ENCODE measurements around the gene SLC39A11. TPM values are rescaled to one million over a fixed set of nuclear protein-coding genes. Genes with fewer than 3 reads are reported as not detected.

The SLC39A11 gene
- polyA plus RNA-seq, 1 donor from 2014 or later = 8.0 TPM

DNA sequence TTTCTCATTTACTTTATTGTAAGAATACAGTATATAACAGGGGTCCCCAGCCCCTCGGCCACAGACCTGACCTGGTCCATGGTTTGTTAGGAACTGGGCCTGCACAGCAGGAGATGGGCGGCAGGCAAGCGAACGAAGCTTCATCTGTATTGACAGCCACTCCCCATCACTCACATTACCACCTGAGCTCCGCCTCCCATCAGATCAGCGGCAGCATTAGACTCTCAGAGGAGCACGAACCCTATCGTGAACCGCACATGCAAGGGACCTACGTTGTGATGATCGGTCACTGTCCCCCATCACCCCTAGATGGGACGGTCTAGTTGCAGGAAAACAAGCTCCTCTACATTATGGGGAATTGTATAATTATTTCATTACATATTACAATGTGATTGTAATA, 410.6 kb downstream of the SLC39A11 start:
- Histone ChIP-seq H2AFZ (ENCODE audit: low read depth, low read length) (no peak overlapping the region), H3F3A (ENCODE audit: insufficient read depth, low read length, poor library complexity, severe bottlenecking) (no peaks in the 10 kb centered on the region), H3K9ac (ENCODE audit: low read length) (no peak overlapping the region), H3K27me3 (ENCODE audit: insufficient read depth, low read depth, low read length) (no peaks in the 10 kb centered on the region), H3K9me3 (ENCODE audit: low read length) (no peaks in the 10 kb centered on the region), H3K79me2 (replicated peaks; ENCODE audit: insufficient read depth, low read length) (no peaks in the 10 kb centered on the region), H3K9me2 (ENCODE audit: insufficient read depth, low read length) (no peaks in the 10 kb centered on the region), H4K20me1 (ENCODE audit: insufficient read depth) (no peaks in the 10 kb centered on the region), H3K36me3 (ENCODE audit: insufficient read depth, low read length) (no peaks in the 10 kb centered on the region), H3K4me3 (ENCODE audit: low read length) (no peak overlapping the region), H3K27ac (ENCODE audit: low read length) (no peak overlapping the region), H3K4me2 (ENCODE audit: low read length) (no peak overlapping the region)
- TF ChIP-seq SMC3 (conservative IDR thresholded peaks at IDR 0.05; ENCODE audit: poor library complexity) = no peak
- no peak for TF ChIP-seq POLR2AphosphoS5 (IDR thresholded peaks at IDR 0.05)
- TF ChIP-seq MXI1 (conservative IDR thresholded peaks at IDR 0.05; ENCODE audit: poor library complexity, severe bottlenecking) = no peak
- no peak for TF ChIP-seq RAD21 (conservative IDR thresholded peaks at IDR 0.05)
- TF ChIP-seq, protein P1, sequence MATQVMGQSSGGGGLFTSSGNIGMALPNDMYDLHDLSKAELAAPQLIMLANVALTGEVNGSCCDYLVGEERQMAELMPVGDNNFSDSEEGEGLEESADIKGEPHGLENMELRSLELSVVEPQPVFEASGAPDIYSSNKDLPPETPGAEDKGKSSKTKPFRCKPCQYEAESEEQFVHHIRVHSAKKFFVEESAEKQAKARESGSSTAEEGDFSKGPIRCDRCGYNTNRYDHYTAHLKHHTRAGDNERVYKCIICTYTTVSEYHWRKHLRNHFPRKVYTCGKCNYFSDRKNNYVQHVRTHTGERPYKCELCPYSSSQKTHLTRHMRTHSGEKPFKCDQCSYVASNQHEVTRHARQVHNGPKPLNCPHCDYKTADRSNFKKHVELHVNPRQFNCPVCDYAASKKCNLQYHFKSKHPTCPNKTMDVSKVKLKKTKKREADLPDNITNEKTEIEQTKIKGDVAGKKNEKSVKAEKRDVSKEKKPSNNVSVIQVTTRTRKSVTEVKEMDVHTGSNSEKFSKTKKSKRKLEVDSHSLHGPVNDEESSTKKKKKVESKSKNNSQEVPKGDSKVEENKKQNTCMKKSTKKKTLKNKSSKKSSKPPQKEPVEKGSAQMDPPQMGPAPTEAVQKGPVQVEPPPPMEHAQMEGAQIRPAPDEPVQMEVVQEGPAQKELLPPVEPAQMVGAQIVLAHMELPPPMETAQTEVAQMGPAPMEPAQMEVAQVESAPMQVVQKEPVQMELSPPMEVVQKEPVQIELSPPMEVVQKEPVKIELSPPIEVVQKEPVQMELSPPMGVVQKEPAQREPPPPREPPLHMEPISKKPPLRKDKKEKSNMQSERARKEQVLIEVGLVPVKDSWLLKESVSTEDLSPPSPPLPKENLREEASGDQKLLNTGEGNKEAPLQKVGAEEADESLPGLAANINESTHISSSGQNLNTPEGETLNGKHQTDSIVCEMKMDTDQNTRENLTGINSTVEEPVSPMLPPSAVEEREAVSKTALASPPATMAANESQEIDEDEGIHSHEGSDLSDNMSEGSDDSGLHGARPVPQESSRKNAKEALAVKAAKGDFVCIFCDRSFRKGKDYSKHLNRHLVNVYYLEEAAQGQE (IDR thresholded peaks at IDR 0.05; ENCODE audit: borderline replicate concordance) = no peak
- TF ChIP-seq TAF1 (IDR thresholded peaks at IDR 0.05; ENCODE audit: low read depth) = no peak
- TF ChIP-seq, protein P2, sequence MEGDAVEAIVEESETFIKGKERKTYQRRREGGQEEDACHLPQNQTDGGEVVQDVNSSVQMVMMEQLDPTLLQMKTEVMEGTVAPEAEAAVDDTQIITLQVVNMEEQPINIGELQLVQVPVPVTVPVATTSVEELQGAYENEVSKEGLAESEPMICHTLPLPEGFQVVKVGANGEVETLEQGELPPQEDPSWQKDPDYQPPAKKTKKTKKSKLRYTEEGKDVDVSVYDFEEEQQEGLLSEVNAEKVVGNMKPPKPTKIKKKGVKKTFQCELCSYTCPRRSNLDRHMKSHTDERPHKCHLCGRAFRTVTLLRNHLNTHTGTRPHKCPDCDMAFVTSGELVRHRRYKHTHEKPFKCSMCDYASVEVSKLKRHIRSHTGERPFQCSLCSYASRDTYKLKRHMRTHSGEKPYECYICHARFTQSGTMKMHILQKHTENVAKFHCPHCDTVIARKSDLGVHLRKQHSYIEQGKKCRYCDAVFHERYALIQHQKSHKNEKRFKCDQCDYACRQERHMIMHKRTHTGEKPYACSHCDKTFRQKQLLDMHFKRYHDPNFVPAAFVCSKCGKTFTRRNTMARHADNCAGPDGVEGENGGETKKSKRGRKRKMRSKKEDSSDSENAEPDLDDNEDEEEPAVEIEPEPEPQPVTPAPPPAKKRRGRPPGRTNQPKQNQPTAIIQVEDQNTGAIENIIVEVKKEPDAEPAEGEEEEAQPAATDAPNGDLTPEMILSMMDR (IDR thresholded peaks at IDR 0.05; ENCODE audit: poor library complexity, severe bottlenecking) = no peak
- TF ChIP-seq EZH2 (IDR thresholded peaks at IDR 0.05; ENCODE audit: borderline replicate concordance, insufficient read depth, low read length, poor library complexity, severe bottlenecking) = no peak
- no peak for TF ChIP-seq EP300 (conservative IDR thresholded peaks at IDR 0.05; ENCODE audit: poor library complexity, severe bottlenecking)

DNA sequence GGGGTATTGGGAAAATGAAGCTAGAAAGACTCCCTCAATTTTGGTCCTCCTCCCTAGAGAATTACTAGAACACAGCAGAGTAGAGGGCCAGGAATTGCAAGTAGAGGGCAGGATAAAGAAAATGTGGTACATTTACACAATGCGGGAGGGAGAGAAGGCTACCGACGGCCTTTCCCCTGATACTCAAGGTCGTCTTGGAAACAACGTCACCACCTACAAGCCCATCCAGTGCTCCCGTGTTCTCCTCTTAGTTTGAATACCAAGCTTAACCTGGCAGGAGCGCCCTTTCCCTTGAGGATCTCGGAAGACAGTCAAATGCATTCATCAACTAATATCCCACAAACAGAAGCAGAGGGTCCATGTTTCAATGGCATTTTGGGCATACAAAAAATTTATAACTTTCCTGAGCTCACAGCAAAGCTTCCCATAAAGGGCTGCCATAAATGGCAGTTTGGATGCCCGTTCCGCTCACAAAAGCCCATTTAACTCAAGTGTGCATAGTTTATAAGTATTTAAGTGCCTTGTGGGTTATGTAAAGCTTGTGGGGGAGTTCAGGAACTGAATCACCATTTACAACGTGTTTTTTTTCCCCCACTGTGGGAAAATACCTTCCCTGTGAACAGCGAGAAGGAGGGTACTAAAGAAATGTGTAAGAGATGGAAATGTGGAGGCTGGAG, 414.6 kb downstream of the SLC39A11 start:
- H3F3A ChIP-seq (ENCODE audit: insufficient read depth, low read length, poor library complexity, severe bottlenecking) = no peaks in the 10 kb centered on the region
- no peaks in the 10 kb centered on the region for H3K9me2 ChIP-seq (ENCODE audit: insufficient read depth, low read length)
- no peaks in the 10 kb centered on the region for H3K9me3 ChIP-seq (ENCODE audit: low read length)
- H4K20me1 ChIP-seq (ENCODE audit: insufficient read depth) = no peaks in the 10 kb centered on the region
- H2AFZ ChIP-seq (ENCODE audit: low read depth, low read length) = no peak overlapping the region
- H3K9ac ChIP-seq (ENCODE audit: low read length) = no peak overlapping the region
- H3K36me3 ChIP-seq (ENCODE audit: insufficient read depth, low read length) = no peaks in the 10 kb centered on the region
- TF ChIP-seq RAD21 (conservative IDR thresholded peaks at IDR 0.05) (no peak), TAF1 (IDR thresholded peaks at IDR 0.05; ENCODE audit: low read depth) (no peak), POLR2AphosphoS5 (IDR thresholded peaks at IDR 0.05) (no peak), MXI1 (conservative IDR thresholded peaks at IDR 0.05; ENCODE audit: poor library complexity, severe bottlenecking) (no peak), SMC3 (conservative IDR thresholded peaks at IDR 0.05; ENCODE audit: poor library complexity) (no peak), EP300 (conservative IDR thresholded peaks at IDR 0.05; ENCODE audit: poor library complexity, severe bottlenecking) (no peak)
- TF ChIP-seq, protein P1 (IDR thresholded peaks at IDR 0.05; ENCODE audit: borderline replicate concordance) = no peak
- TF ChIP-seq, protein P2 (IDR thresholded peaks at IDR 0.05; ENCODE audit: poor library complexity, severe bottlenecking) = no peak
- no peak overlapping the region for H3K4me2 ChIP-seq (ENCODE audit: low read length)
- H3K27ac ChIP-seq (ENCODE audit: low read length) = no peak overlapping the region
- no peak overlapping the region for H3K4me3 ChIP-seq (ENCODE audit: low read length)
- H3K79me2 ChIP-seq (replicated peaks; ENCODE audit: insufficient read depth, low read length) = no peaks in the 10 kb centered on the region
- no peaks in the 10 kb centered on the region for H3K27me3 ChIP-seq (ENCODE audit: insufficient read depth, low read depth, low read length)
